HG02588 (cell line): ENCODE data around the gene STYXL2.

Experiments used
- ATAC-seq: cut with Tn5 transposase; IDR thresholded peaks from one replicate; pipeline ENCODE4 v1.9.1; 2021; ENCODE audit warnings: mild to moderate bottlenecking, moderate library complexity; ENCODE audit not compliant: unreplicated experiment

STYXL2 gene

GRCh38 chr1:167093846-167094516 is at the start of gene STYXL2:
Gene STYXL2, plus strand, starts transcription at chr1:167094075. Its CDS starts 775 bp downstream, at chr1:167094850.
- no peak for ATAC-seq

DNA sequence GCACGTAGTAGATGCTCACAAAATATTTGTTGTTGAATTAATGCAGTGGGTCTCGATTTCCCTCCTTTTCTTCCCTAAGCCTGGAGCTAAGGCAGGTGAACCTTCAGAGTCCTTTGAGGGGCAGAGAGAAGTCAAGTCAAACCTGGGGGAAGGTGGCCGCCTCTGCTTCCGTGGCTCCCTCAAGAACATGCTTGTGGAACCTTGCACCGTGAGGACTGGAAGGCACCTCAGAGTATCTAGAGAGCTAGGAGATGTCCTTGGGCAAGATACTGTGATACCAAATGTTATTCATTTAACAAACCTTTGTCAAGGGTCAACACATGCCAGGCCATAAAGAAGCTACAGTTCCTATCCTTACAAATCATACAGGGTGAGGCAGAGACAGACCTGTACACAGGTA is 42.0 kb upstream of the STYXL2 start:
- ATAC-seq, result no peak

- ATAC-seq, result no peak
Measured at GRCh38 chr1:167052389-167052788, 41.5 kb upstream of the STYXL2 start.

- no peak for ATAC-seq
Measured at GRCh38 chr1:167054531-167054930, 39.3 kb upstream of the STYXL2 start.

DNA sequence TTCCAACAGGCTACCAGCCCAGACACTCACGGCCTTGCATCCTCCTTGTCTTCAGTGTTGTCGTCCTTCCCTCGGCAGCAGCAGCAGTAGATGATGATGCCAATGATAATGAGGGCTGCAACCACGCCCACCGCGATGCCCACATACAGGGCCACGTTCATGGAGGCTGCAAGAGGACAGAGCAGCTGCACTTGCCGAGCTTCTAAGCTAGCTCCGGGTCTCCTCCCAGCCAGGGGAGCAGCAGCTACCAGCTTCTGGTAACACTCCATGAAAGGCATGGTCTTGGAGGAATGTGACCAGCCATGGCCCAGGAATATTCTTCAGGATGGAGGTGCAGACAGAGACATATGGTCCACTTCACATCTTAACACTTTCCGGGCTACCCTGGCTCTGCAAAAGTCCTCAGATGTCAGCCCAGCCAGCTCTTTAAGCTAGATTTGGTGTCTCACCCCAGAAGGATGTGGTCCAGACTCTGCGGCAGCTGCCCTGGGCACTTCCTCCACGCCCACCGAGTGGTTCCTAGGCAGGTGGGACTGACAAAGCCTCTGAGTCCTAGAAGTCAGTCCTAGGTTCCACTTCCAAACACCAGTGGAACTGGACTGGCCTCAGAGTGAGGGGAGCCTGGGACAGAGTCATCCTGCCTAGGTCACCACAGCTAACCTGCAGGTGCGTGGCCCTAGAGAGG is 38.8 kb upstream of the STYXL2 start:
- no peak for ATAC-seq

GRCh38 chr1:167056529-167057231 is 37.2 kb upstream of the STYXL2 start:
- ATAC-seq, result no peak

- ATAC-seq, result peak; percentile 60
Measured at GRCh38 chr1:167057241-167057688, 36.6 kb upstream of the STYXL2 start.

- ATAC-seq, result no peak
Measured at GRCh38 chr1:167059045-167059808, 34.6 kb upstream of the STYXL2 start.

DNA sequence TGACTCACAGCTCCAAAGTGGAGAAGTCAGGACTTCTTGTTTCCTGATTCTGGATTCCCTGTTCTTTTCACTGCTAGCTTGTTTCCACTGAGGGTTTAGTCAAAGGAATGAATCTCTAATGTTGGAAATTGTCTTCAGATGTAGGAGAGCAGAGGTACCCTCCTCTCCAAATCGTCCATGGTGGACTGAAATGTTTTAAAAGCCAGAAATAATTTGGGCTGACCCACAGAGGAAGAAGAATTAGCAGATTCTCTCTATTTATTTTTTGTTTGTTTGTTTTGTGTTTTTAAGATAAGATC is 34.1 kb upstream of the STYXL2 start:
- no peak for ATAC-seq

DNA sequence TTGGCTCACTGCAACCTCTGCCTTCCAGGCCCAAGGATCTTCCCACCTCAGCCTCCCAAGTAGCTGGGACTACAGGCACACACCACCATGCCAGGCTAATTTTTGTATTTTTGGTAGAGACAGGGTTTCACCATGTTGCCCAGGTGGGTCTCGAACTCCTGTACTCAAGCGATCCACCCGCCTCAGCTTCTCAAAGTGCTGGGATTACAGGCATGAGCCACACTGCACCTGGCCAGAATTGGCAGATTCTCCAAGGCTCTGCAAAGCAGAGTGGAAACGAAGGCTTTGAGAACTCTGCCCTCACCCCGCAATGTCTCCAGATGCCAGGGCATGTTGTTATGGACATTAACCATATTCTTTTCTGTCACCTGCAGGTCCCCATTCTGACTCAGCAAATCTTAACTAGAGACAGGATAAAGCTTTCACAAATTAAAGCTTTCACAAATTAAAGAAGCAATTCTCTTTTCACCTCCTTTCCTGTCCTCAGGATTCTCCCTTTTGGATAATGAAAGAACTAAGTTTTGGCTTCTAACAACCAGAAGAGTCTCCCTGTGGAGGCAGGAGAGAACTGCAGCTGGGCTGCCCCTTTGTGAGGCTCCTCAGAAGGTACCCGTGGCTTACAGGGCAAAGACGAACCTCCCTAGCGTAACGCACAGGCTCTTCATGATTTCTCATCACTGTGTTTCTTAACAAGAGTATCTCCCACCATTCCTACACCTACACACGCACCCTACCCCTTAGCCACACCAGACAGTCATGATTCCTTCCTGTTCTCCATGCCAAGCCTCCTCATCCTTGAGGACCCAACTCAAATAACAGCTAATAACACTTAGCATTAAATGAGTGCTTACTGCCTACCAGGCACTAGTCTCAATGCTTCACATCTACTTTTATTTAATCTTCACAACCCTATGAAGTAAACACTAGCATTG is 33.5 kb upstream of the STYXL2 start:
- no peak for ATAC-seq

DNA sequence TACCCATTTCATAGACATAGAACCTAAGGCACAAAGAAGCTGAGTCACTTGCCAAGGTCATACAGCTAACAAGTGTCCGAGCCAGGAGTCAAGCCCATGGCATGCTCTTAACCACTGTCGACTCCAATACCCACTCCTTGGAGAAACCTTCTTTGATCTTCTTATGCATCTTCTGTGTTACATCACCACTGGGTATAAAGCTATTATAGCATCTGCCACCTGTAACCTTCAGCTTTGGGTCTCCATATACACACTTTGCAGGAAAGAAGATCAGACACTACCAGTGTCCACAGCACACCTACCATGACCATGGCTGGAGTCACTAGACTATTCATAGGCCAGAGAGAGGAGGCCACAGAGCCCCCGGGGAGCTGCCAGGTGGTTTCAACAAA is 32.8 kb upstream of the STYXL2 start:
- ATAC-seq, result no peak

DNA sequence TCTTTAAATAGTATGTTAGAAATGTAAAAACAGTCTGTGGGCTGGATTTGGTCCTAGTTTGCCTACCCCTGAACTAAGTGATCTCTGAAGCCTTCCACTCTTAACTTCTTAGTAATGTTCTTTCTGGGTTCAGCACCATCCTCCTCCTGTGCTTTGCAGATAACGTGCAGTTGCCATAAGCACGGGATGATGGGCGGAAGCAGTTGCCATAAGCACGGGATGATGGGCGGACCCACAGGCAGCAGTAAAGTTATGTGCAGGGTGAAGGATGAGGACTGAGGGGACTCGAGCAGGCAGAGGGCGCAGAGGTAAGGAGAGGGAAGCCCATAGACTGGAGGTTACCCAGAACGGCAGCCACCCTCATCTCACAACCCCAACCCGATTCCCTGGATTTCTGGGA is 29.3 kb upstream of the STYXL2 start:
- no peak for ATAC-seq

- ATAC-seq, result no peak
Measured at GRCh38 chr1:167065471-167065870, 28.4 kb upstream of the STYXL2 start.

GRCh38 chr1:167066333-167067122 is 27.3 kb upstream of the STYXL2 start:
- ATAC-seq, result peak; percentile 71

DNA sequence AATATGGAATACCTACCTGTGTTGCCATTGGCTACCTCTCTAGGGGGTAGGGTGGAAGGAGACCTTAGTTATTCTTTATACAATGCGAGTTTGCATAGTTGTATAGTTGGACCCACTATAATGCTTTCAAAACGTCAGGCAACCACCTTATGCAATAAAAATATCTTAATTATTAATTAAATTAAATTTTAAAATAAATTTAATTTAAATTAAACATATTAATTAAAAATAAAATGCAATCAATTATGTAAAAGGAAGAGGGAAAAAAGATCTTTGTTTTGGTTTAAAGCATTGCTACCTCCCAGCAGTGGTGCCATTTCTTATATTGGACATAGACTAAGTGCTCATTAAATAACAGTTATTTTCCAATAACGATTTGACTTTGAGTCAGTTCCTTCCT is 26.0 kb upstream of the STYXL2 start:
- no peak for ATAC-seq

DNA sequence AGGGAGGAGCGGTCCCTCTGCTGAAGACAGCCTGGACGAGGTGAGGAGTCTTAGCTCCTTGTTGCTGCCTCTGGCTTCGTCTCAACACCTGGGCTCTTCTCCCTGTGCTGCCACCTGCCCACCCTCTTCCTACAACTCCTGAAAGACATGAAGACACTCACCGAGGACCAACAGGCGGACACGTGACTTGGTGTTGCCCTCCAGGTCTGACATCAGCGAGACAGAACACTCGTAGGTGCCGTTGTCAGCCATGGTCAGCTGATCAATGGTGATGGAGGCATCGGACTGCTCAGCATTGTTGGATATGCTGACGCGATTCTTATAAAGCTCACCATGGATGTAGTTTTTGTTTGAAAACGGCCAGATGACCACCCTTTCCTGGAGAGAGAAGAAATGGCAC is 25.1 kb upstream of the STYXL2 start:
- ATAC-seq, result no peak

- no peak for ATAC-seq
Measured at GRCh38 chr1:167071286-167071685, 22.6 kb upstream of the STYXL2 start.

GRCh38 chr1:167076136-167076710 is 17.7 kb upstream of the STYXL2 start:
- no peak for ATAC-seq
